Omental fat pad (tissue), 4 donors: ENCODE measurements around the gene RPL35. TPM values are rescaled to one million over a fixed set of nuclear protein-coding genes. Genes with fewer than 3 reads are reported as not detected.

Source experiments
- ATAC-seq: fragments of 150-250 bp; one replicate; pipeline ENCODE4 v1.9.1; 2016; ENCODE audit warnings: mild to moderate bottlenecking, moderate library complexity; ENCODE audit not compliant: low FRiP score
- DNase-seq: peaks from one replicate; pipeline ENCODE4 v3.0.0-alpha.2; 2019; ENCODE audit warnings: low spot score
- small RNA-seq: library from RNA; depleted of rRNA; stranded (forward); fragments of <200 nt; gene quantifications from one replicate; pipeline ENCODE3, GENCODE V24; 2016
- total RNA-seq, 4 donors: library from RNA; depleted of rRNA; stranded (reverse); fragments of >200 nt; gene quantifications; one replicate each; pipeline ENCODE4 v1.1.0, GENCODE V29; 2016
- TF ChIP-seq, protein P1 (sequence below), 3 donors: fragments of 450-650 bp; IDR thresholded peaks; one replicate each; pipeline ENCODE4 v1.5.1; 2016 to 2017; ENCODE audit warnings: antibody characterized with exemption in 3 of 3, mild to moderate bottlenecking in 3 of 3, moderate library complexity in 2 of 3

The RPL35 gene
- total RNA-seq, 4 donors from 2014 or later = 1,657 to 2,235 (median 2,199) TPM

DNA sequence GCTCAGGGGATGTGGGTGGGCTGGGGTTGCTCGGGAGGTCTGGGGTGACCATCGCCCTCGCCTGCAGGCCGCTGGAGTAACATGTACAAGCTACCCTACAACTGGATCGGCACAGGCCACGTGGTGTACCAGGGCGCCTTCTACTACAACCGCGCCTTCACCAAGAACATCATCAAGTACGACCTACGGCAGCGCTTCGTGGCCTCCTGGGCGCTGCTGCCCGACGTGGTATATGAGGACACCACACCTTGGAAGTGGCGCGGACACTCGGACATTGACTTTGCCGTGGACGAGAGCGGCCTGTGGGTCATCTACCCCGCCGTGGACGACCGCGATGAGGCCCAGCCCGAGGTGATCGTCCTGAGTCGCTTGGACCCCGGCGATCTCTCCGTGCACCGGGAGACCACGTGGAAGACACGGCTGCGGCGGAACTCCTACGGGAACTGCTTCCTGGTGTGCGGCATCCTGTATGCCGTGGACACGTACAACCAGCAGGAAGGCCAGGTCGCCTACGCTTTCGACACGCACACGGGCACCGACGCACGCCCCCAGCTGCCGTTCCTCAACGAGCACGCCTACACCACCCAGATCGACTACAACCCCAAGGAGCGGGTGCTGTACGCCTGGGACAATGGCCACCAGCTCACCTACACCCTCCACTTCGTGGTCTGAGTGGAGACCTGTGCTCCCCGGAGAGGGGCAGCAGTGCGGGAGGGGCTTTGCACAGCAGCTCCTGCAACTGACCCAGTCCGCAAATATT lies 51.8 kb downstream of the RPL35 start:
- ATAC-seq = no peak
- TF ChIP-seq, protein P1, sequence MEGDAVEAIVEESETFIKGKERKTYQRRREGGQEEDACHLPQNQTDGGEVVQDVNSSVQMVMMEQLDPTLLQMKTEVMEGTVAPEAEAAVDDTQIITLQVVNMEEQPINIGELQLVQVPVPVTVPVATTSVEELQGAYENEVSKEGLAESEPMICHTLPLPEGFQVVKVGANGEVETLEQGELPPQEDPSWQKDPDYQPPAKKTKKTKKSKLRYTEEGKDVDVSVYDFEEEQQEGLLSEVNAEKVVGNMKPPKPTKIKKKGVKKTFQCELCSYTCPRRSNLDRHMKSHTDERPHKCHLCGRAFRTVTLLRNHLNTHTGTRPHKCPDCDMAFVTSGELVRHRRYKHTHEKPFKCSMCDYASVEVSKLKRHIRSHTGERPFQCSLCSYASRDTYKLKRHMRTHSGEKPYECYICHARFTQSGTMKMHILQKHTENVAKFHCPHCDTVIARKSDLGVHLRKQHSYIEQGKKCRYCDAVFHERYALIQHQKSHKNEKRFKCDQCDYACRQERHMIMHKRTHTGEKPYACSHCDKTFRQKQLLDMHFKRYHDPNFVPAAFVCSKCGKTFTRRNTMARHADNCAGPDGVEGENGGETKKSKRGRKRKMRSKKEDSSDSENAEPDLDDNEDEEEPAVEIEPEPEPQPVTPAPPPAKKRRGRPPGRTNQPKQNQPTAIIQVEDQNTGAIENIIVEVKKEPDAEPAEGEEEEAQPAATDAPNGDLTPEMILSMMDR (IDR thresholded peaks at IDR 0.05) = no peak
- no peak for DNase-seq

DNA sequence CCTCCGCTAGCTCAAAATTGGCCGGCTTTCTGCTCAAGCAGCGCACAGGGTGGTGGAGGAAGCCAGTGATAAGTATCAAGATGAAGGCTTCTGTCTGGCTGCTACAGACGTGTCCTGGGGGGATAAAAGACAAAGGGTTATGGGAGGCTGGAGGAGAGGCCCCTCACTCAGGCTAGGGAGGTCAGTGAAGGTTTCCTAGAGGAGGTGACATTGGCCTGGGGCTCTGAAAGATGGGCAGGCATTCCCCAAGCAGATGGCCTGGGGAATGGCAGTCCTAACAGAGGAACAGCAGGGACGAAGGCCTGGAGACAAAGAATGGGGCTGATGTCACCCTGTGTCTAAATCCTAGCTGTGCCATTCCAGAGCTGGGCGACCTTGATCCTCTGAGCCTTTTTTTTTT lies 52.5 kb downstream of the RPL35 start:
- ATAC-seq (no peak), DNase-seq (no peak)
- TF ChIP-seq, protein P1 (IDR thresholded peaks at IDR 0.05) = no peak

DNA sequence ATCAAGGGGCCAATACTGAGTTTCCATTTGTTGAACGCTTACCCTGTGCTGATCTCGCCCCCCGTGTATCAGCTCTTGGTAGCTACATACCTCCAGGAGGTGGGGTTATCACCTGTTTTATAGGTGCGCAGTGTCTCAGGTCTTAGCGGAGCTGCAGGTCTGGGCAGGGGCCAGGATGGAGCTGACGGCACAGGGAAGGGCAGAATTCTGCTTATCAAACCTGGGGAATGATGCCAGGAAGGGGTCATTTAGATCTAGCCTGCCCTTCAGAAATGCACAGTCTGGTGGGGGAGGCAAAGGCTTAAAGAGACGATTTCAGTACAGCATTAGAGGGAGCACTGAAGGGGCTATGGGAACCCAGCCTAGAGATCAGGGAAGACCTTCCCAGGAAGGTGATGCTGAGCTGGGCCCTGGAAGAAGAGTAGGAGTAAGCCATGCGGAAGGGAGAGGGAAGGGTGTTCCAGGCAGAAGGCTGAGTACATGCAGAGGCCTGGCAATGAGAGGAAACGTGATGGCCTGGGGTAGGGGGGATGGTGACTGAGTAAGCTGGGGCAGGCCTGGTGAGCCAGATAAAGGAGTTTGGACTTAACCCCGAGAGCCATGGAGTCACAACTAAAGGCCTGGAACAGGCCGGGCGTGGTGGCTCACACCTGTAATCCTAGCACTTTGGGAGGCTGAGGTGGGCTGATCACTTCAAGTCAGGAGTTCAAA lies 53.4 kb downstream of the RPL35 start:
- ATAC-seq = no peak
- TF ChIP-seq, protein P1 (IDR thresholded peaks at IDR 0.05) = no peak
- DNase-seq = no peak

Small RNAs within 50 kb of the gene (small RNA-seq; reads per million reads assigned to genes)
- gene RNU4-82P = not detected

Other genes with a start within 250 kb of the RPL35 start
- 1 to 10 TPM in 2 of 4 donors, under 1 TPM in 2; 0.95 to 1.2 (median 1.0) TPM for gene NR6A1, start 90.6 kb downstream of the RPL35 start, total RNA-seq
- gene OLFML2A, start 84.8 kb downstream of the RPL35 start, total RNA-seq = 10 to 100 TPM in 2 of 4 donors, 1 to 10 TPM in 2; 6.0 to 62.6 (median 10.8) TPM
- under 1 TPM in 1 of 4 donors, not detected in 3; 0.36 TPM for gene WDR38, start 8.5 kb downstream of the RPL35 start, total RNA-seq
- gene ARPC5L, start 173 bp upstream of the RPL35 start, total RNA-seq = 10 to 100 TPM; 21.8 to 55.4 (median 24.7) TPM
- 10 to 100 TPM; 13.3 to 31.5 (median 19.7) TPM for gene GOLGA1, start 79.1 kb upstream of the RPL35 start, total RNA-seq